Measurements from ENCODE around the gene GDPD3.

The GDPD3 gene

GRCh38 chr16:30108059-30108850, 5.1 kb downstream of the GDPD3 start:
- no peak for DNase-seq (ENCODE audit: insufficient read length, low spot score)
- no peak for FAIRE-seq
- no peak for TF ChIP-seq CTCF (IDR thresholded peaks at IDR 0.05; ENCODE audit: insufficient read depth, missing control alignments)

GRCh38 chr16:30104492-30104891, 8.8 kb downstream of the GDPD3 start:
- no peak for FAIRE-seq
- TF ChIP-seq CTCF (IDR thresholded peaks at IDR 0.05; ENCODE audit: insufficient read depth, missing control alignments): no peak
- DNase-seq (ENCODE audit: insufficient read length, low spot score): no peak

- no peak for FAIRE-seq
- no peak for DNase-seq (ENCODE audit: insufficient read length, low spot score)
- TF ChIP-seq CTCF (IDR thresholded peaks at IDR 0.05; ENCODE audit: insufficient read depth, missing control alignments): no peak
These were observed 9.2 kb downstream of the GDPD3 start for GRCh38 chr16:30104090-30104489.

GRCh38 chr16:30096862-30097563, 16.3 kb downstream of the GDPD3 start:
- no peak for FAIRE-seq
- no peak for DNase-seq (ENCODE audit: insufficient read length, low spot score)
- TF ChIP-seq CTCF (IDR thresholded peaks at IDR 0.05; ENCODE audit: insufficient read depth, missing control alignments): no peak

- no peak for FAIRE-seq
These were observed 17.1 kb downstream of the GDPD3 start, which contains the start of gene YPEL3 for GRCh38 chr16:30096105-30096861. YPEL3 (minus strand) TSS chr16:30096213; CDS start chr16:30095482, 731 bp downstream.

More at GRCh38 chr16:30096105-30096861, 17.1 kb downstream of the GDPD3 start, which contains the start of gene YPEL3:
- TF ChIP-seq CTCF (IDR thresholded peaks at IDR 0.05; ENCODE audit: insufficient read depth, missing control alignments): no peak
- DNase-seq (ENCODE audit: insufficient read length, low spot score): peak; percentile 97

All from D721Med (cell line).